ENCODE results near the gene IFT57.

GRCh38 chr3:108191394-108191793, 30.8 kb downstream of the IFT57 start:
- no peak for TF ChIP-seq TAF1 (IDR thresholded peaks at IDR 0.05; ENCODE audit: borderline replicate concordance, low read depth, low read length)
- TF ChIP-seq POLR2A (IDR thresholded peaks at IDR 0.05; ENCODE audit: low read depth, low read length), result no peak
- TF ChIP-seq POLR2AphosphoS5 (IDR thresholded peaks at IDR 0.05; ENCODE audit: low read depth, low read length), result no peak

Measured in GM12892 (cell line).